ENCODE data around the gene VRK3.

GRCh38 chr19:49933643-49934042 lies 91.5 kb downstream of the VRK3 start:
- TF ChIP-seq, protein P1, sequence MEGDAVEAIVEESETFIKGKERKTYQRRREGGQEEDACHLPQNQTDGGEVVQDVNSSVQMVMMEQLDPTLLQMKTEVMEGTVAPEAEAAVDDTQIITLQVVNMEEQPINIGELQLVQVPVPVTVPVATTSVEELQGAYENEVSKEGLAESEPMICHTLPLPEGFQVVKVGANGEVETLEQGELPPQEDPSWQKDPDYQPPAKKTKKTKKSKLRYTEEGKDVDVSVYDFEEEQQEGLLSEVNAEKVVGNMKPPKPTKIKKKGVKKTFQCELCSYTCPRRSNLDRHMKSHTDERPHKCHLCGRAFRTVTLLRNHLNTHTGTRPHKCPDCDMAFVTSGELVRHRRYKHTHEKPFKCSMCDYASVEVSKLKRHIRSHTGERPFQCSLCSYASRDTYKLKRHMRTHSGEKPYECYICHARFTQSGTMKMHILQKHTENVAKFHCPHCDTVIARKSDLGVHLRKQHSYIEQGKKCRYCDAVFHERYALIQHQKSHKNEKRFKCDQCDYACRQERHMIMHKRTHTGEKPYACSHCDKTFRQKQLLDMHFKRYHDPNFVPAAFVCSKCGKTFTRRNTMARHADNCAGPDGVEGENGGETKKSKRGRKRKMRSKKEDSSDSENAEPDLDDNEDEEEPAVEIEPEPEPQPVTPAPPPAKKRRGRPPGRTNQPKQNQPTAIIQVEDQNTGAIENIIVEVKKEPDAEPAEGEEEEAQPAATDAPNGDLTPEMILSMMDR (conservative IDR thresholded peaks at IDR 0.05) = no peak
- no peak for TF ChIP-seq EZH2 (IDR thresholded peaks at IDR 0.05; ENCODE audit: low read depth)

Data from PC-9 (cell line).